ENCODE results near the gene AHDC1.

Gene AHDC1

GRCh38 chr1:27614043-27614624 lies 10.2 kb upstream of the AHDC1 start:
- no peak for DNase-seq (ENCODE audit: low read depth)

GRCh38 chr1:27612718-27613117 lies 8.8 kb upstream of the AHDC1 start:
- DNase-seq (ENCODE audit: low read depth) = no peak

DNA sequence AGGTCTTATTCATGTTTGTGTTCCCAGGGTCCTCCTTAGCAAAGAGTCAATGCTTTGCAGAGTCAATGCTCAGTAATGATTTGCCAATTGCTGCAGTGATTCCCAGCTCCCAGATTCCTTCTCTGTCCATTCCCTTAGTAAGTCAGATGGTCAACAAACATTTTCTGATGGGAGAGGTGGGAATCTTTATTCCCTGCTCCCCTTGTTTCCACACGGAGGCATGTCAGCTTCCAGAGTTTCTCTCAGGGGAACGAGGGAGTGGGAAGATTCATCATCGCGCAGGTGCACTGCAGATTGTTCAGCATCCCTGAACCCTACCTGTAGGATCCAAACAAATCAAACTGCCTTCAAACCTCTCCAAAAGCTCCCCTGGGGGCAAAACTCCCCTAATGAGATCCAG lies 7.5 kb upstream of the AHDC1 start:
- DNase-seq (ENCODE audit: low read depth) = no peak

DNA sequence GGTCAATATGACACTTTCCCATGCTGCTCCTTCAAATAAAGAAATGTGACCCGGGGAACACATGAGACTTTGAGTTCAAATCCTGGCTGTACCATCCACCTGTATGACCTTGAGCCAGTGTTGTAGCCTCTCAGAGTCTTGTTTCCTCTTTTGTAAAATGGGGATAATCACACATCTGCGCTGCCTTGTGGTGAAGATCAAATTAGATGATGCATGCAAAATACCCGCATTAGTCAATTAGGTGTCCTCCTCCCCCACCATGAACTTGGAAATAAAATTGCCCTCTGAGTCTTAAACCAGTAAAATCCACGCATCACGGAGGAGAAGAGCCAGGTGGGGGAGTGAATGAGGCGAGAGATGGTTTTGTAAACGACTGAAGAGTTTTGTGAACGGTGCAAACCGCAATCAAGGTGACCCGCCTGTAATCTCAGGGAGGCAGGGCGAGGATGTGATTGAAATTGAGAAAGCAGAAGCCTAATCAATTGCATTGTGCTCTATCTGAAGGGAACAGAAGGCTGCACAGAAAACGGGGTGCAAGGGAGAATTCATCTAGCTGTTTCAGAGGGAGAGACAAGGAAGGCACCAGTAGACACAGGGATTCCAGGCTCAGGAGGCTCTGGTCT lies 5.8 kb upstream of the AHDC1 start:
- DNase-seq (ENCODE audit: low read depth) = no peak

- no peak for DNase-seq (ENCODE audit: low read depth)
These were observed 5.2 kb upstream of the AHDC1 start for GRCh38 chr1:27609210-27609555.

DNA sequence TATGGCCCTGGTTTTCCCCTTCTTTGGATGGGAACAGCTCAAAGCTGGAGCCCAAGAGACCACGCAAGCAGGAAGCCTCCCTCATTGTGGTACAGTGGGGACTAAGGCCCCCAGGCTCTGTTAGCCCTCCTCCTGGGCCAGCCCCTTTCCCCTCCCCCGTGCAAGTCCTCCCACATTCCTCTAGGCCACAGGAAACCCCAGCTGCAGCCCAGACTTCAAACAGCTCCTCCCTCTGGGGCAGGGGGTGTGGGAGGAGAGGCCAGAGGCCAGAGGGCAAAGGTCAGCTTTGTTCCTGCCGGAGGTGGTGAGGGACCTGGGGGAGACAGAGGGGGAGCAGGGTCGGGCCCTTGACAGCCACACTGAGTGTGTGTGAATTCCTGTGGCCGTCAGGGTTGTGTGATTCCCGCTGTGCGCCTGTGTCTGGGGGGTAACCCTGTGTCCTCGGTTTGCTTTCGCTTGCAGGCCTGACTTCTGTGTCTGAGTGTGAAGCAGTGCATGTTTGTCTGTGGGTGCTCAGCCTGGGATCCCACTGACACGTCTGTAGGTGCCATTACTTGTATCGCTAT lies 3.4 kb upstream of the AHDC1 start:
- DNase-seq (ENCODE audit: low read depth) = no peak

- DNase-seq (ENCODE audit: low read depth) = peak; percentile 48
These were observed 2.8 kb upstream of the AHDC1 start for GRCh38 chr1:27606708-27607238.

GRCh38 chr1:27605796-27606707 lies 2.1 kb upstream of the AHDC1 start:
- DNase-seq (ENCODE audit: low read depth) = peak; percentile 69

DNA sequence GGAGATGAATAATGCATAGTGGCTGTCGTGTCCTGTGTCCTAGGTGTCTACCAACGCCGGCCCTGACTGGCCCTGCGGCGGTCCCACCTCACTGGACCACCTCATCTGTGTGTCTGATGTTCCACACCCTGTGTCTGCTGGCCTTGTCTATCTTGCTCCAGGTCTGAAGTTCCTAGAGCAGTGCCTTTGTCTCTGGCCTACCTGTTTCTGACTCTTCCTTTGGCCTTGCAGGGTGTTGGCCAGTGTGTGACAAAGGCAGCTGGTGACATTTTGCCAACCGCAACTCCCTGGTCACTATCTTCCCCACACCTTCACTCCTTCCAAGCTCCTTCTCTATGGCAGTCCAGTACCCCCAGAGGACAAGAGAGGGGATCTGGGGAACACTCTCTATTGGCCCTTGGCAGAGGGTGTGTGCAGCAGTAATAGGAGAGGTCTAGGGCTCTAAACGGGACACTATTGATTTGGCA lies 1.4 kb upstream of the AHDC1 start:
- no peak for DNase-seq (ENCODE audit: low read depth)

DNA sequence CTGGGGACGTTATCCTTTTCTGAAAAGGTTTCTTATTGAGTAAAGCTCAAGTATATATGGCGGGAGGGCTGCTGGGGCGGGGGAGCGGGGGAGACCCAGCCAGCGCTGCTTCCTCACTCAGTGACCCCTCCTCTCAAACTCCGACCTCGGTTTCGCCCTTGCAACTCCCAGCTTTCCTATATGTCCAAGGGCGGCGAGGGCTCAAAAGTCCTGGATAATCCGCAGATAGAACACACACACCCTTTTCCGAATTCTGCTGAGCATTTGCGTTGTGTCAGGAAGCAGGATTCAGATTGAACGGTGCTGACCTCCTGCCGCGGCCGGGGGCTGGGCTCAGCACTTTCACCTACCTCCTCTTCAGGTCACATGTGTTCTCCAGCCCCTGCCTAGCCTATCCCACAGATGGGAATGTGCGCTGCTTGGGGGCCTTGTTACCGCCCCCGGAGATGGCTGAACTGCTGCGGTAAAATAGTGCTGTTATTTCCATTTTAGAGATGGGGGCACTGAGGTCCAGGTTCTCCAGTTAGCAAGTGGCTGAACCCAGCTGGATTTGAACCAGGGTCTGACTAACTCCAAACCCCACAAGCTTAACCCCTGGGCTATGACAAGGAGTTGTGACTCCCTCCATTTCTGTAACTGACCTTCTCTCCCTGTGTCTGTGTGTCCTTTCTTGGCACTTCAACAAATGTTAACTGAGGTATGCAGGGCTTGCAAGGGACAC lies 795 bp upstream of the AHDC1 start:
- peak; percentile 38 for DNase-seq (ENCODE audit: low read depth)

- DNase-seq (ENCODE audit: low read depth) = peak; percentile 54
These were observed 649 bp downstream of the AHDC1 start for GRCh38 chr1:27603309-27603680.

DNA sequence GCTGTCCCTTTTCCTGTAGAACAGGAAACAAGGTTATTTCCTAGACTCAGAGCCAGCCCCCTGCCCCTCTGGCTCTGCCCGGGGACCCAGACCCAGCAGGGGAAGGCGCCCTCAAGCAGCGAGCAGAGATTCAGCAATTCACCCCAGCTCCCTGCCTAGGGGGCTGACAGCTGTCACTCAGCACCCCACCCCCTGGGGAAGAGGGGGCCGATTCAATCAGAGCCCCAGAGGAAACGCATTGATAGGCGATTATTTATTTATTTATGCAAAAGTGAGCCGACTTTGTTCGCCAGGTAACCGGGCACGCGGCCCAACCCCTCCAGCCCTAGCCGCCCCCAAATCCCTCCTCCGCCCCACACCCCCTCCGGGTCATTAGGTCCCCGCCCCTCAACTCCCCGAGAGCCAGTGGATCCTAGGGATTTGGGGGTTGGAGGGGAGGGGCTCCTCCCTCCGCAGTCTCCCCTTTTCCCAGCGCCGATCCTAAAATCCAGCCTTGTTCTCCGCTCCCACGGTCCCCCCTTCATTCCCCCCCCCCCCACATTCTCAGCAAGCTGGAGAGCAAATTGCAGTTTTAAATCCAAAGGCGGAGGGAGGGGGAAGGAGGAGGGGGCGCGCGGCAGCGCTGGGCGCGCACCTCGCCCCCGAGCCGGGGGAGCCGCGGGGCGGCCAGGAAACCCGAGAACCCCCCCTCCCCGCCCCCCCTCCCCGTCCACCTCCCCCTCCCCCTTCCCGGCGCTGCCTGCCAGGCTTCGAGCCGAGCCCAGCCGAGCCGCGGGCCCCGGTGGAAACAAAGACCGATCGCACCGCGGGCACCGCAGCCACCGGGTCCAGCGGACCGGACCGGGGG lies 1.3 kb downstream of the AHDC1 start:
- DNase-seq (ENCODE audit: low read depth) = peak; percentile 46

DNA sequence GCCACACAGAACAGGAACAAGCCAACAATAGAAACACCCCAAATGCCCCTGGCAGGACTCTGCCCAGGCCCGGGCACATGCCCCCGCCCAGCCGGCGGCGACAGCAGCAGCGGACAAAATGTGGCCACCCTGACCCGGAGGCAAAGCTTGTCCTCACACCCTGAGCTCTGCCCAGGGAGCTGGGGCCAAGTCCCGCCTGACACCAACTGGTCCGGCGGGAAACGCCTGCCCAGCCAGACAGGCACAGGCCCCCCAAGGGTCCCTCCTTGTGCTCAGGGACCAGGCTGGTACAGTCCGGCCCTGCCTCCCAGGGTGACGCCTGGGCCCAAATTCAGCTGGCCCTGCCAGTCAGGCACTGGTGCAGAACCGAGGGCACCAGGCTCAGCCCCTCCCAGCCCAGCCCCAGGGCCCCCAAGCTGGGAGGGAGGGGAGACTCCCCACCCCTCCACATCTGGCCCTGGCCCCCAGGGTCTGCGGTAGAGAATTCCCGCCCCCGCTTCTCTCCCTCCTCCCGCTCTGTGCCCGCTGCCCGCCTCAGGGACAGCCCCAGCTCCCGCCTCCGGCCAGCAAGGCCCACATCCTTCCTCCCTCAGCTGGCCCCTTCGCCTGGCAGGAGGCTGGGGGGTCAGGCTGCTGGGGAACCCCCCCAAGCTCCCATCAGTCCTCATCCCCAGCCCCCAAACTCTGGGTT lies 2.0 kb downstream of the AHDC1 start:
- peak; percentile 49 for DNase-seq (ENCODE audit: low read depth)

GRCh38 chr1:27601321-27601770 lies 2.6 kb downstream of the AHDC1 start:
- no peak for DNase-seq (ENCODE audit: low read depth)

GRCh38 chr1:27600498-27601175 lies 3.3 kb downstream of the AHDC1 start:
- DNase-seq (ENCODE audit: low read depth) = no peak

DNA sequence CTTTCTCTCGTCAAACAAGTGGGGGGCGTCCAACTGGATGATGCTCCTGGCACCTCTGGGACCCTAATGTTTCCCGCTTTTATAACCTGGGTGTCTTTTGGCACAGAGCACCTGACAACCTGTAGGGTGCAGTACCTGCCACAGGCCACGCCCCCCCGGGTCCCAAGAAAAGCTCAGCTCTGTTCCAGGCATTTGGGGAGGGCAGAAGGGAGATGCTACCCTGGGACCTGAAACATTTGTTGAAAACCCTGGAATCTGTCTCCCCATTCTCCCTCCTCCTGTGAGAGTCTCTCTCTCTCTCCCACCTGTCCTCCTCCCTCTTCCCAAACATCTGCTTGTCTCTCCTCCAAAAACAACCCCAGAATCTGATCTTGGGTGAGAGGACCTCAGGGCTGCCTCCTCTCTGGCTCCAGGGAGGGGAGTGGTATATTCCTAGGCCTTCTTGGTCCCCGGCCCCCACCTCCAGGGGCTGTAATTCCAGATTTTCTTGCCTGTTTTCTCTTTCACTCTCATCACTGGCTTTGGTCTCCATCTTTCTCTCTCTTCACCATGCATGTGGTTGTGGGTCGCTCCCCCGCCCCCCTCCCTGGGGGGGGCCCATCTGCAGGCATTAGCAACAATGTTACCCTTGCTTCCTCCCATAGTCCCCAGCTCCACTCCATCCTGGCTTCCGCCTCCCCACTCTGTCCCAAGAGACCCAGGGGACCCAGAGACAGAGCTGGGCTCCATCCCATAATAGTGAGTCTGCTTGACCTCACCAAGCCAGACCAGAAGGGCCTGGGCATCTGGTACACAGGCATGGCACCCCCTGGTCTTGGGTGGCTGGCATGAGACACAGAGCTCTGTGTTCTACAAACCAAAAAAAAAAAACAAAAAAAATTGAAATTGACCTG lies 4.1 kb downstream of the AHDC1 start:
- no peak for DNase-seq (ENCODE audit: low read depth)

GRCh38 chr1:27598902-27599528 lies 4.9 kb downstream of the AHDC1 start:
- peak; percentile 73 for DNase-seq (ENCODE audit: low read depth)

- no peak for DNase-seq (ENCODE audit: low read depth)
These were observed 5.7 kb downstream of the AHDC1 start for GRCh38 chr1:27598295-27598687.
